NCI-H2196 (cell line): Measurements from ENCODE around the gene AADACL2.

ENCODE experiments used
- DNase-seq: peaks from one replicate; lab custom pipeline; 2025; ENCODE audit not compliant: unreplicated experiment; lab: John Stamatoyannopoulos, UW

AADACL2 gene

GRCh38 chr3:151798466-151798865, 64.7 kb downstream of the AADACL2 start:
- DNase-seq = no peak

GRCh38 chr3:151800431-151800830, 66.7 kb downstream of the AADACL2 start:
- no peak for DNase-seq

- DNase-seq = no peak
Observed at GRCh38 chr3:151804267-151804666, 70.5 kb downstream of the AADACL2 start.

- no peak for DNase-seq
Observed at GRCh38 chr3:151806838-151807237, 73.1 kb downstream of the AADACL2 start.
